H1 (cell line): Measurements from ENCODE around the gene CDON. TPM values are rescaled to one million over a fixed set of nuclear protein-coding genes. Genes with fewer than 3 reads are reported as not detected.

Experiments
- ATF2 ChIP-seq: IDR thresholded peaks from 2 replicates; pipeline ENCODE4 v1.6.1; 2012; ENCODE audit warnings: low read length, inconsistent platforms
- GABPA ChIP-seq: IDR thresholded peaks from 2 replicates; pipeline ENCODE4 v1.6.1; 2011; ENCODE audit warnings: mild to moderate bottlenecking, low read length, moderate library complexity, borderline replicate concordance; ENCODE audit not compliant: insufficient read depth
- MAFK ChIP-seq: IDR thresholded peaks from 2 replicates; pipeline ENCODE4 v1.6.1; 2012; ENCODE audit warnings: low read depth, mild to moderate bottlenecking, improper control_type of control experiment, low read length
- NRF1 ChIP-seq: IDR thresholded peaks from 2 replicates; pipeline ENCODE4 v1.6.1; 2011; ENCODE audit warnings: mild to moderate bottlenecking, low read depth, low read length, improper control_type of control experiment
- PHF8 ChIP-seq: fragments of 200-600 bp; sonication (generic); conservative IDR thresholded peaks from 2 replicates; pipeline ENCODE4 v1.7.1; 2012; ENCODE audit warnings: low read depth, mild to moderate bottlenecking, inconsistent platforms, low read length, moderate library complexity
- SIN3A ChIP-seq, 2 experiments: IDR thresholded peaks in 1 of 2; conservative IDR thresholded peaks in 1 of 2; 2 replicates each; pipeline ENCODE4 v1.6.1; 2011 to 2012; ENCODE audit warnings: low read length in 2 of 2, improper control_type of control experiment in 1 of 2, low read depth in 1 of 2, mild to moderate bottlenecking in 1 of 2
- SP4 ChIP-seq: IDR thresholded peaks from 2 replicates; pipeline ENCODE4 v1.6.1; 2012; ENCODE audit warnings: low read length, inconsistent platforms
- polyA plus RNA-seq, 7 experiments: library from polyadenylated mRNA; depleted of rRNA in 3 of 7; stranded (reverse) in 5 of 7; unstranded in 2 of 7; fragments of >200 nt in 5 of 7; fragments of 200-250 nt in 2 of 7; gene quantifications; 1 replicate in 5 of 7; 2 replicates in 1 of 7; 4 replicates in 1 of 7; pipeline versions ENCODE4 v1.2.1 to v1.2.3, GENCODE V29; 2011 to 2013; ENCODE audit warnings: missing spikeins in 2 of 7, mixed read lengths in 2 of 7
- total RNA-seq: library from RNA; stranded (reverse); fragmentation: NEBNext Ultra II Directional; extraction: Animal tissue kit (Norgen Biotek cat#: 25700); gene quantifications from 2 replicates; pipeline ENCODE4 v1.2.1, GENCODE V29; 2021

Gene CDON
- total and polyA plus RNA-seq, 2 of the 8 experiments (the other 6 are each of a cell fraction or from before 2014, with no cell fraction given), result 11.0 to 32.5 TPM

DNA sequence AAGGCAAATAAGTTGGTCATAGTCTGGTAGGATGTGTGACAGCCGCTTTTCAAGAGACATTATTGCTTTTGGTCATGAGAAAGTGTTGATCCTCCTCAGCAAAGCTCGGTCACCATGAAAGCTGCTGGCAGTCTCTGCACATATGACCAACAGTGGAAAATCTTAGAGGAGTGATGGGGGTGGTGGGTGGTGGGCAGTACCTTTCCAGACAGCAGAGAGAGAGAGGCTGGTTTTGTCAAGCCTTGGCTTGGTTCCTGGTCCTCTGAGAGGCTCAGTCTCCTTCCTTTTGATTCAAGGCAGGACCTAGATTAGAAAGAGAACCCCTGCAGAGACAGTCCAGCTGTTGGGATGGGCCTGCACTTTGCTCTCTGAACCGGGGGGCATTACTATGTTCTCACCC, 136.9 kb downstream of the CDON start (continued):
- TF ChIP-seq GABPA (no peak), ATF2 (no peak), PHF8 (no peak), NRF1 (no peak), SIN3A (conservative IDR thresholded peaks at IDR 0.05 in 1 of 2, IDR thresholded peaks at IDR 0.05 in 1 of 2; ENCODE audit: low read depth in 1 of 2, low read length in 2 of 2) (no peak), SP4 (no peak), MAFK (no peak)
